T-helper 2 cell treated with Interferon-gamma antibody and Interleukin-4, amounts not matched to agents 5 μg/mL and 100 μg/mL, for 36 hours (primary cell): ENCODE data around the gene ACAD8.
"Not testable (repeated sequence)": the region's sequence is repeated elsewhere in the genome, so short reads cannot be mapped to it uniquely, and the experiment has no call there.

Experiments used
- DNase-seq: peaks from one replicate; pipeline ENCODE4 v3.0.0; 2021; ENCODE audit warnings: low spot score
- H3K27ac Mint-ChIP-seq: one replicate; pipeline ENCODE4 v1.8.0; 2021; ENCODE audit warnings: mild to moderate bottlenecking, mixed read lengths
- H3K27me3 Mint-ChIP-seq: one replicate; pipeline ENCODE4 v1.8.0; 2021; ENCODE audit warnings: low read depth, mixed read lengths
- H3K36me3 Mint-ChIP-seq: one replicate; pipeline ENCODE4 v1.8.0; 2021; ENCODE audit warnings: low read depth, mixed read lengths
- H3K4me1 Mint-ChIP-seq: one replicate; pipeline ENCODE4 v1.8.0; 2021; ENCODE audit warnings: low read depth, mixed read lengths
- H3K4me3 Mint-ChIP-seq: one replicate; pipeline ENCODE4 v1.8.0; 2022; ENCODE audit warnings: mild to moderate bottlenecking, moderate library complexity, mixed read lengths
- H3K9me3 Mint-ChIP-seq: one replicate; pipeline ENCODE4 v1.8.0; 2021; ENCODE audit warnings: mixed read lengths

The ACAD8 gene

GRCh38 chr11:134282121-134283045 lies 29.0 kb downstream of the ACAD8 start:
- Mint-ChIP-seq H3K9me3 (peaks cover 7% of the 10 kb centered on the region), H3K27ac (no peak overlapping the region), H3K27me3 (no peaks in the 10 kb centered on the region), H3K4me3 (no peak overlapping the region), H3K36me3 (peaks cover 13% of the 10 kb centered on the region), H3K4me1 (peaks cover 14% of the 10 kb centered on the region)
- peak; percentile 2 for DNase-seq

GRCh38 chr11:134283461-134284230 lies 30.3 kb downstream of the ACAD8 start:
- Mint-ChIP-seq H3K4me1 (peaks cover 12% of the 10 kb centered on the region), H3K36me3 (peaks cover 8% of the 10 kb centered on the region), H3K27ac (no peak overlapping the region), H3K27me3 (no peaks in the 10 kb centered on the region), H3K9me3 (peaks cover 3% of the 10 kb centered on the region), H3K4me3 (no peak overlapping the region)
- peak; percentile 2 for DNase-seq

GRCh38 chr11:134284349-134284748 lies 31.0 kb downstream of the ACAD8 start:
- DNase-seq, H3K36me3 Mint-ChIP-seq, H3K9me3 Mint-ChIP-seq, H3K27ac Mint-ChIP-seq, H3K4me1 Mint-ChIP-seq, H3K27me3 Mint-ChIP-seq, H3K4me3 Mint-ChIP-seq: not testable (repeated sequence)

GRCh38 chr11:134287561-134287960 lies 34.2 kb downstream of the ACAD8 start:
- Mint-ChIP-seq H3K27me3 (no peaks in the 10 kb centered on the region), H3K9me3 (no peaks in the 10 kb centered on the region), H3K4me3 (no peak overlapping the region), H3K4me1 (no peaks in the 10 kb centered on the region), H3K27ac (no peak overlapping the region), H3K36me3 (peaks cover 3% of the 10 kb centered on the region)
- DNase-seq: peak; percentile 2

GRCh38 chr11:134288486-134288885 lies 35.1 kb downstream of the ACAD8 start:
- Mint-ChIP-seq H3K4me1 (no peaks in the 10 kb centered on the region), H3K4me3 (no peak overlapping the region), H3K27me3 (no peaks in the 10 kb centered on the region), H3K27ac (no peak overlapping the region), H3K36me3 (peaks cover 1% of the 10 kb centered on the region), H3K9me3 (no peaks in the 10 kb centered on the region)
- peak; percentile 2 for DNase-seq

DNA sequence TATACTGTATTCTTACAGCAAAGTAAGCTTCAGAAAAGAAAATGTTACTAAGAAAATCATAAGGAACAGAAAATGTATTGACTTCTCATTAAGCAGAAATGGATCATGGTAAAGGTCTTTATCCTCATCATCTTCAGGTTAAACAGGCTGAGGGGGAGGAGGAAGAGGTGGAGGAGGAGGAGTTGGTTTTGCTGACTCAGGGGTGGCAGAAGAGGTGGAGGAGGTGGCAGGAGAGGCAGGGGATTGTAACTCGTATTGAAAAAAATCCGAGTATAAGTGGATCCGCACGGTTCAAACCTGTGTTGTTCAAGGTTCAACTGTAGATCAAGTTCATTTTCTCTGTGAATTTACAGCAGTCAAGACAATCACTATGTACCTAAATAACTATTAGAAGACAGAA lies 35.8 kb downstream of the ACAD8 start:
- no peaks in the 10 kb centered on the region for H3K9me3 Mint-ChIP-seq
- H3K4me1 Mint-ChIP-seq: no peaks in the 10 kb centered on the region
- no peak overlapping the region for H3K27ac Mint-ChIP-seq
- peaks cover 1% of the 10 kb centered on the region for H3K36me3 Mint-ChIP-seq
- no peak overlapping the region for H3K4me3 Mint-ChIP-seq
- H3K27me3 Mint-ChIP-seq: no peaks in the 10 kb centered on the region
- DNase-seq: peak; percentile 2

DNA sequence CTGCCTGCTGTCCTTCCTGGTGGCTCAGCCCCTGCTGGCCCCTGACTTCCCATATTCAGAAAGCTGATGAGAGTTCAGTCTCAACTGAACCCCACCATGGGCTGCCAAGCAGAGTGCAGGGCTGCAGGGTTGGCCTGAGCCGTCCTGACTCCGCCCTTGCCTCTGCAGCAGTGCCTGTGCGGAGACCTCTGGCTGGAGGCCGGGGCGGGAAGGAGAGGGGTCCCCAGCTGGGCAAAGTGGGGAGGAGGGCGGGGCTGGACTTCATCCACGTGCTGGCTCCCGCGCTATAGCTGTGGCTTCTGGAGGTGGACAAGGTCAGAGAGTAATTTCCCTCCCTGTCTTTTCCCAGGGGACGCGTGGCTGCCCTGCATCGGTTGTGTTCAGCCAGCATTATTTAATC lies 36.4 kb downstream of the ACAD8 start:
- Mint-ChIP-seq H3K36me3 (peaks cover 4% of the 10 kb centered on the region), H3K27me3 (no peaks in the 10 kb centered on the region), H3K4me1 (no peaks in the 10 kb centered on the region), H3K9me3 (no peaks in the 10 kb centered on the region), H3K4me3 (no peak overlapping the region), H3K27ac (no peak overlapping the region)
- DNase-seq: no peak

GRCh38 chr11:134290646-134291045 lies 37.3 kb downstream of the ACAD8 start:
- H3K27me3 Mint-ChIP-seq: no peaks in the 10 kb centered on the region
- H3K4me1 Mint-ChIP-seq: no peaks in the 10 kb centered on the region
- no peak for DNase-seq
- H3K27ac Mint-ChIP-seq: no peak overlapping the region
- H3K4me3 Mint-ChIP-seq: no peak overlapping the region
- no peaks in the 10 kb centered on the region for H3K9me3 Mint-ChIP-seq
- peaks cover 9% of the 10 kb centered on the region for H3K36me3 Mint-ChIP-seq

DNA sequence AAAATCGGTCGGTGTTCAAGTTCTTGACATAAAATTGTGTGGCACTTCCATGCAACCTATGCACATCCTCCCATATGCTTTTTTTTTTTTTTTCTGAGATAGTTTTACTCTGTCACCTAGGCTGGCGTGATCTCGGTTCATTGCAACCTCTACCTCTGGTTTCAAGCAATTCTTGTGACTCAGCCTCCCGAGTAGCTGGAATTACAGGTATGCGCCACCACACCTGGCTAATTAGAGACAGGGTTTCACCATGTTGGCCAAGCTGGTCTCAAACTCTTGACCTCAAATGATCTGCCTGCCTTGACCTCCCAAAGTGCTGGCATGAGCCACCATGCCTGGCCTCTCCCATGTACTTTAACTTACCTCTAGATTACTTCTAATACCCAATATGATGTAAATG lies 37.8 kb downstream of the ACAD8 start:
- no peak overlapping the region for H3K4me3 Mint-ChIP-seq

DNA sequence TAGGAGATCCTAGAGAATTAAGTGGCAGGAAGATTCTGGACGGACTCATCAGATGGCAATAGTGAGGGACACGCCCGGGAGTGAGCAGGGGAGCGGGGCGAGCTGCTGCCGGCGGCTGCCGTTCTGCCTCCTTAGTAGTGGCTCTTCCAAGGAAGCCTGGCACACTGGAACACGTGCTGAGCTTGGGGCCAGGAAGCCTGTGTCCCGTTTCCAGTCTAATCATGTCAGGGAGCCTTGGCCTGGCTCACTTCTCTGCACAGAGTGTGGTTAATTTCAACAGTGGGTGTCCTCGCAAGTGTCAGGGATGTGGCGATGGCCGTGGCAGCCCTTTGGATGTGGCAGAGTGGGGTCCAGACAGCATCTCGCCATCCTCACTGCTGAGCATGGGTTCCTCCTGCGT lies 39.3 kb downstream of the ACAD8 start:
- no peak for DNase-seq
- no peak overlapping the region for H3K27ac Mint-ChIP-seq
- H3K4me1 Mint-ChIP-seq: no peaks in the 10 kb centered on the region
- no peaks in the 10 kb centered on the region for H3K9me3 Mint-ChIP-seq
- no peak overlapping the region for H3K4me3 Mint-ChIP-seq
- H3K27me3 Mint-ChIP-seq: no peaks in the 10 kb centered on the region
- H3K36me3 Mint-ChIP-seq: peaks cover 12% of the 10 kb centered on the region

More for the DNA sequence above, 37.8 kb downstream of the ACAD8 start:
- Mint-ChIP-seq H3K27ac (no peak overlapping the region), H3K9me3 (no peaks in the 10 kb centered on the region), H3K4me1 (no peaks in the 10 kb centered on the region), H3K27me3 (no peaks in the 10 kb centered on the region), H3K36me3 (peaks cover 12% of the 10 kb centered on the region)
- DNase-seq: no peak

GRCh38 chr11:134293119-134294113 lies 40.0 kb downstream of the ACAD8 start:
- H3K4me3 Mint-ChIP-seq: no peak overlapping the region
- no peak overlapping the region for H3K27ac Mint-ChIP-seq
- H3K36me3 Mint-ChIP-seq: peaks cover 12% of the 10 kb centered on the region
- DNase-seq: no peak
- no peaks in the 10 kb centered on the region for H3K27me3 Mint-ChIP-seq
- no peaks in the 10 kb centered on the region for H3K4me1 Mint-ChIP-seq
- no peaks in the 10 kb centered on the region for H3K9me3 Mint-ChIP-seq

DNA sequence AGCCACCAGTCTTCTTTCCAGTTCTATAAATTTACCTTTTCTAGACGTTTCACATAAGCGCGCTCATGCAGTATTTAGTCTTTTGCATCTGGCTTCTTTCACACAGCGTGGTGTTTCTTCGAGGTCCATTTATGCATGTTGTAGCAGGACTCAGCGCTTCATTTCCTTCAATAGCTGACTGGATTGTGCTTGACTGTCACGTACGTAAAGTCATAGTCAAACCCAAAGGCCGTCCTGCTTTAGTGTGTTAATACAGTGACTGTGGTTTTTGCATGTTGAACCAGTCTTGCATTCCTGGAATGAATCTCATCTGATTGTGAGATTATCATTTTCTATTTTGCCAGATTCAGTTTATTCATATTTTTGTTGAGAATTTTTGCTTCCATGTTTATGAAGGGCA lies 41.3 kb downstream of the ACAD8 start:
- DNase-seq: no peak
- Mint-ChIP-seq H3K4me3 (no peak overlapping the region), H3K27me3 (no peaks in the 10 kb centered on the region), H3K27ac (no peak overlapping the region), H3K4me1 (no peaks in the 10 kb centered on the region), H3K36me3 (peaks cover 16% of the 10 kb centered on the region), H3K9me3 (no peaks in the 10 kb centered on the region)

GRCh38 chr11:134312223-134312622 lies 58.9 kb downstream of the ACAD8 start:
- Mint-ChIP-seq H3K4me1 (no peaks in the 10 kb centered on the region), H3K27me3 (no peaks in the 10 kb centered on the region), H3K4me3 (no peak overlapping the region), H3K36me3 (peaks cover 15% of the 10 kb centered on the region), H3K27ac (no peak overlapping the region), H3K9me3 (peaks cover 7% of the 10 kb centered on the region)
- DNase-seq: no peak
